Measurements from ENCODE around the gene PDE4B.

PDE4B gene

GRCh38 chr1:66372522-66373101 lies 579.9 kb downstream of the PDE4B start:
- peak; percentile 43 to 52 for DNase-seq

GRCh38 chr1:66373157-66373591 lies 580.5 kb downstream of the PDE4B start:
- no peak for DNase-seq

GRCh38 chr1:66374148-66374547 lies 581.5 kb downstream of the PDE4B start:
- no peak for DNase-seq

GRCh38 chr1:66374561-66375111 lies 581.9 kb downstream of the PDE4B start:
- peak; percentile 48 to 49 for DNase-seq

- DNase-seq, result no peak
These were observed 582.4 kb downstream of the PDE4B start for GRCh38 chr1:66375125-66375524.

DNA sequence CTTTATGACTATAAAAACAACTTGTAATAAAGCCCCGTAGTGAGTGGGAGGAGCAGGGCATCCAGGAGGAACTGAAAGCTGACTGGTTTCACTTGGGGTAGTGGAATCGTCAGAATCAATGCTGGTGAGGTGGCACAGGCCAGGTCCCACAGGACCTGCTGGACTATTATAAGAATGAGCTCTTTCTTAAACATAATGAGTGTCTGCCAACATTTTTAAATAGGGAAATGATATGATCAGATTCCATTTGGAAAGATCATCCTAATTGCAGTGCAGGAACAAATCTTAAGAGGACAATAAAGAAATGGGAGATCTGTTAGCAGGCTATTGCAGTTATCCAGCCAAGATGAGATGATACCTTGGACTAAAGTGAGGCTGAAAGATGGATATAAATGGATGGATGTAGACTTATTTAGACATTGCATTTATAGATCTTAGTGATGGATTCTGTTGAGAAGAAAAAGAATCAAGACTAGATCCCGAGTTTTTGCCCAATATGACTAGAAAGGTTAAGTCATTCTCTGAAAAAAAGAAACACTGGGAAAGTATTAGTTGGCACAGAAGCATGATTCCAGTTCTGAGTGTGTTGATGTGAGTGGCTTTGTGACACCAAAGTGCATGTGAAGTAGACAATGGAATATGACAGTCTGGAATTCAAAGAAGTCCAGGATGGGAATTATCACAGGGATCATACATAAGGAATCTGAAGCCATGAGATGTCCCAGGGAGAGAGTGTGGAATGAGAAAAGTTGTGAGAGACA lies 587.9 kb downstream of the PDE4B start:
- DNase-seq, result no peak

GRCh38 chr1:66381621-66382275 lies 589.1 kb downstream of the PDE4B start:
- no peak for DNase-seq

DNA sequence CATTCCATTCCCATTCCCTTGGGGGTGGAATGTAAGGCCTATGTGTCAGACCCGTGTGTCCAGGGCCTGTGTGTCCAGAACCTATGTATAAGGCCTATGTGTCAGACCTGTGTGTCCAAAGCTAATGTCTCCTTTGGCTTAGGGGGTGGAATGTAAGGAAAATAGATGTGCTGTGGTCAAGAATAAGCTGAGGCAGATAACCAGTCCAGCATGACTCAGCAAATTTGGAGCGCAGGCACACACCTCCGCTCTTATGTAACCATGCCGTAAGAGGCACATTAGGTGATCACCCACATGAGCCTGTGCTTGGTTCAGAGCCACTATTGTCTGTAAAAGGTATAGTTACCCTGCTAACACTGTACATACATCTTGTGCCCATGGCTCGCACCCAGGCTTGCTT lies 590.5 kb downstream of the PDE4B start:
- no peak for DNase-seq

DNA sequence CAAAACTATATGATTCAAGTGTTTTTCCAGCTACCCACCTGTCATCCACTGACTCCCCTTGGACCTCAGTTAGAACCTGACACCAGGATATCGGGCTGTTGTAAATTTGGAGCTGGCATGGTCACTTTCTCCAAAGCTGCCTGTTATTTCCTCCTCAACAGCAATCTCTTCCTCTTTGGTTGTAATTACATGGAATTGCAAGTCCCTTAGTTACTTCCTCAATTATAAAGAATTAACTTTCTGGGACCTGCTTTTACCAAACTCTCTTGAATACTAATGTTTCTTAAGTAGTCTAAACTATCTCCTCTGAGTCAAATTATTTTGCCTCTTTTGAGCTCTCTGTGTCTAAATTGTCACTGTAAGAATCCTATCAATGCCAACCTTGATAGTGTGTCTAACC lies 590.9 kb downstream of the PDE4B start:
- no peak for DNase-seq

- DNase-seq, result no peak
These were observed 591.7 kb downstream of the PDE4B start for GRCh38 chr1:66384258-66384921.

GRCh38 chr1:66386712-66387111 lies 594.0 kb downstream of the PDE4B start:
- DNase-seq, result no peak

- no peak for DNase-seq
These were observed 596.2 kb downstream of the PDE4B start for GRCh38 chr1:66388913-66389312.

- no peak for DNase-seq
These were observed 601.0 kb downstream of the PDE4B start for GRCh38 chr1:66393586-66394287.

- DNase-seq, result no peak
These were observed 601.9 kb downstream of the PDE4B start for GRCh38 chr1:66394603-66395002.

DNA sequence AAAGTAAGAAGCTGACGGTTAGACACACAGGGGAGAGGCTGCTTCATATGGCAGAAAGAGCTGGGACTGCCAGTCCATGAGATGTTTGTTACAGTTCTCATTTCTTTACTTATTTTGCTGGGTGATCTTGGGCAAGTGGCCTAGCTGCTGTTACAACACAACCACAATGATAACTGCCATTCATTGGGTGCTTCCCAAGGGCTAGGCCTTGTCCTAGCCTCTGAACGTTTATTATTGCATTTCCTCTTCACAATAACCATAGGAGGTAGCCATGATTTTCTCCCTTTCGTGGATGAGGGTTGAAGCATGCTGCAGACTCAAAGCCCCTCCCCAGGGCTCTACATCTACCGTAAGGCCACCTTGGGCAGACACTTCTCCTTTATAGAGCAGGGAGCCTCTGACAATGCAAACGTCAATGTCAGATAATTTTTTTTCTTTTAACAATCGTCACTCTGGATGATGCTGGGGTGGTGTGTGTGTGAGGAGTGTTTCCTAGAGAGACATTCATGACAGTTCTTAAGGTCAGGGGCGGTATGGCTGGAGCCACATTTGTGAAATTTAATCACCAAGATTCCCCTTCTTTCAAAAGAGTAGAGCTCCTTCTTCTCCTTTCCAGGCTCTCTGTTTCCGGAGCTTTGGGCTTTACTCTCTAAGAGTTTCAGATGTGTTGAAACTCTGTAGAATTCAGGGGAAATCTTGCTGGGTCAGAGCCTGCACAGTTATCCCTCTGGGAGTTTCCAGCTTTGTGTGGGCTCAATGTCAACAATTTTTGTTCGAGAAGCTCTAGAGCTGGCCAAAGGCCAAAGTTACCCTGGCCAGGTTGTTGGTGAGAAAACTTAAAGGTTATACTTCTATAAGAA lies 602.7 kb downstream of the PDE4B start:
- DNase-seq, result no peak

- DNase-seq, result no peak
These were observed 603.7 kb downstream of the PDE4B start for GRCh38 chr1:66396212-66396890.

- no peak for DNase-seq
These were observed 604.5 kb downstream of the PDE4B start for GRCh38 chr1:66397192-66397591.

DNA sequence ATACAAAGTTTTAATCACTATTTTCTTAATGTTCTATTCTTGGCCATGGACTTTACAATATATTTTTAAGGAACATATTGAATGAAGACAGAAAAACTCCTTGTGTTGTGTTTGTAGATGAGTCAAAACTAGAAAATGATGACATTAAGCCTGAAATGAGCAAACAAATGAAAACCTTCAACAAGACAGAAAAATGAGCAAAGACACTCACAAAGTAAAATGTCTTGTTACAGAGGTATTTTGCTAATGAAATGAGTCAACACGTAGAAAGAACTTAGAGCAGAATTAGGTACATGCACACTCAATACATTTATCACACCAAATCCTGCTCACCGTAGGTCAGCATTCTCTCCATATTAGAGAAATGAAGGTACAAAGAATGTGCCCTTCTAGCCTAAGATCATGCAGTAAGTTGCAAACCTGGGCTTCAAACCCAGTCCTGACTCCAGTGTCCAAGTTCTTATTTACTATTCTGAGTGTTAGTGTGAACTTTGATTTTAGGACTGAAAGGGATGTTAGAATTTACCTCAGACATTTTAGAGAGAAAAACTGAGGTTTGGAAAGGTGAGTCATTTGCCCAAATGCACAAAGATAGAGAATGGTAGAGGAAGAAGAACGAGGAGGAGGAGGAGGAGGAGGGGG lies 607.3 kb downstream of the PDE4B start:
- DNase-seq, result peak in 1 of 2 experiments; percentile 39

DNA sequence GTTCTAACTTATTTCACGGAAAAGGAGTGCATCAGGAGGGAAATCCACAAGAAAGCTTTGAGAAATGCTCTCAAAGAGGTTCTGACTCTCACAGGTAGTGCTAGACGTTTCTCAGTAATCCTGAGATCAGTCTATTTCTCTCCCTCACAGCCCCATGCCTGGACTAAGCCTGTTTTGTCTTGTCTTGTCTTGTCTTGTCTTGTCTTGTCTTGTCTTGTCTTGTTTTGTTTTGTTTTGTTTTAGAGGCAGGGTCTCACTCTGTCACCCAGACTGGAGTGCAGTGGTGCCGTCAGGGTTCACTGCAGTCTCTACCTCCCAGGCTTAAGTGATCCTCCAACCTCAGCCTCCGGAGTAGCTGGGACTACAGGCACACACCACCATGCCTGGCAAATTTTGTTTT lies 608.0 kb downstream of the PDE4B start:
- no peak for DNase-seq

DNA sequence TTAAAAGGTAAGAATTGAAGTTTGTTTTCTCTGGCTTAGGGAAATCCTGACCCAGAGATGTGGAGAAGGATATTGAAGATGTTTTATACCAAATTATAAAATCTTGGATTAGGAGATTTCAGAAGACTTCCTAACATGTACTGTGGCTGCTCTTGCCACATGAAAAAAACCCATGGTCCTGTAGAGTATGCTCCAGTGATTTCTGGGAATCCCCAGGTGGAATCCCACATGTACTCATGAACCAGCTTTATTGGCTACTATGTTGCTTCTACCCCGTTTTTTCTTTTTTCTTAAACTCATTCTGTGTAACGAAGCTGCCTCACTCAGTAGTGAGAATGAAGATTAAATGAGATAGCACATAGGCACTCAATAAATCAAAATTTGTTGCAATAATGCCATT lies 608.5 kb downstream of the PDE4B start:
- DNase-seq, result no peak

- no peak for DNase-seq
These were observed 609.5 kb downstream of the PDE4B start for GRCh38 chr1:66402194-66402593.
